Esophagus squamous epithelium (tissue), 4 donors: ENCODE measurements around the gene ZNF491.

Experiments
- CTCF ChIP-seq, 6 experiments: fragments of 450-650 bp in 4 of 6; fragments of 200-600 bp in 2 of 6; sonication (generic) in 2 of 6; IDR thresholded peaks; one replicate each; pipeline ENCODE4 v1.5.1; 2016 to 2019; ENCODE audit warnings: antibody characterized with exemption in 6 of 6, mild to moderate bottlenecking in 4 of 6, moderate library complexity in 4 of 6
- POLR2A ChIP-seq, 4 donors: fragments of 450-650 bp; IDR thresholded peaks; one replicate each; pipeline ENCODE4 v1.6.1; 2017; ENCODE audit warnings: antibody characterized with exemption in 4 of 4, mild to moderate bottlenecking in 4 of 4, moderate library complexity in 3 of 4

- TF ChIP-seq CTCF (IDR thresholded peaks at IDR 0.05), result peak in 3 of 6 experiments; percentile 7 to 12 (median 12)
- peak in 2 of 4 donors; percentile 54 to 62 for TF ChIP-seq POLR2A (IDR thresholded peaks at IDR 0.05)
These were observed 31.4 kb upstream of the ZNF491 start, which contains the start of gene ZNF441 for GRCh38 chr19:11766597-11767591.
